GM12872 (cell line): ENCODE results near the gene CDK17.

Experiments used
- CTCF ChIP-seq: IDR thresholded peaks from 3 replicates; pipeline ENCODE4 v1.5.1; 2011; ENCODE audit warnings: low read depth, mild to moderate bottlenecking, low read length, moderate library complexity; ENCODE audit not compliant: insufficient read depth

CDK17 gene

GRCh38 chr12:96400631-96401075, 414 bp upstream of the CDK17 start:
- no peak for TF ChIP-seq CTCF

GRCh38 chr12:96399120-96399918, 920 bp downstream of the CDK17 start:
- TF ChIP-seq CTCF = peak; percentile 44; the same call in 1 of the 3 replicates

GRCh38 chr12:96398424-96399119, 1.7 kb downstream of the CDK17 start:
- no peak for TF ChIP-seq CTCF

- TF ChIP-seq CTCF = no peak
These were observed 2.3 kb downstream of the CDK17 start for GRCh38 chr12:96397756-96398423.

- no peak for TF ChIP-seq CTCF
These were observed 3.3 kb downstream of the CDK17 start for GRCh38 chr12:96396914-96397313.

GRCh38 chr12:96396209-96396608, 4.0 kb downstream of the CDK17 start:
- TF ChIP-seq CTCF = no peak

GRCh38 chr12:96395236-96395635, 5.0 kb downstream of the CDK17 start:
- TF ChIP-seq CTCF = no peak
